HEK293 (cell line): Measurements from ENCODE around the gene NUDT3.

Experiments
- KLF10 ChIP-seq: fragments of 450-650 bp; IDR thresholded peaks from 2 replicates; pipeline ENCODE4 v1.5.1; 2018; ENCODE audit warnings: missing biosample characterization, mild to moderate bottlenecking, missing genetic modification characterization
- ZNF24 ChIP-seq: fragments of 450-650 bp; formaldehyde crosslinking; IDR thresholded peaks from 2 replicates; pipeline ENCODE4 v1.5.1; 2016; ENCODE audit warnings: missing biosample characterization, missing genetic modification characterization
- ZNF335 ChIP-seq: fragments of 450-650 bp; formaldehyde crosslinking; conservative IDR thresholded peaks from 2 replicates; pipeline ENCODE4 v1.5.1; 2016; ENCODE audit warnings: missing biosample characterization, missing genetic modification characterization
- ZNF658 ChIP-seq: fragments of 450-650 bp; formaldehyde crosslinking; IDR thresholded peaks from 2 replicates; pipeline ENCODE4; 2016; ENCODE audit warnings: missing biosample characterization, missing genetic modification characterization
- TF ChIP-seq, protein P1 (sequence below): fragments of 450-650 bp; formaldehyde crosslinking; IDR thresholded peaks from 2 replicates; pipeline ENCODE4 v1.5.1; 2016; ENCODE audit warnings: missing biosample characterization, missing genetic modification characterization

DNA sequence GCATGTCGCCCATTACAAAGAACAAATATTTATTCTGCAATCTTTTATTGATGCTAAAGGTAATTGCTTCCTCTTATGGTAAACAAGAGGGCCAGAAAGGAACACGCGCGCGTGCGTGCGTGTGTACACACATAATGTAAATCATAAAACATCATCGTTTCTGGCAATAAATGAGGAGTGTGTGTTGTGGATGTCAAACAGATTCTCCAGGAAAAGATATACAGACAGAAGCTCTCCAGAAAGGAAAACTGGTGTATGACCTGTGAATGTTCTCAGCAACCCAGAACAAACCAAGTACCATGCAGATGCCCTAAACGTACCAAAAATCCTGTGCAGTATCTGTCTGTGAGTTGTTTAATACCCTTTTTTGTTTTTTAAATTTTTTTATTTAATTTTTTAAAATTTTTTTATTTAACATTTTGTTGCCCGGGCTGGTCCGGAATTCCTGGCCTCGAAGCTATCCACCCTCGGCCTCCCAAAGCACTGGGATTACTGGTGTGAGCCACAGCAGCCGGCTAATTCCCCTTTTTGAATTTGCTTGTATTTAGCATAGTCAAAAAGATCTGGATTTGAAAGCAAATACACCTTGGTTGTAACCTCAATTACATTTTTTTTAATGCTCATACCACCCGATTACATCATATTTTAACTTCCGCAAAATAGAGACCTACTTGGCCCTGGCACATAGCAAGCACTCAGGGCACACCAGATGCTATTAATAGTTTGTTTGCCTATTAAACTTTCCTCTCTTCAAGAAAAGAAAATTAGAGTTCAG is 909 bp upstream of the NUDT3 start:
- TF ChIP-seq, protein P1, sequence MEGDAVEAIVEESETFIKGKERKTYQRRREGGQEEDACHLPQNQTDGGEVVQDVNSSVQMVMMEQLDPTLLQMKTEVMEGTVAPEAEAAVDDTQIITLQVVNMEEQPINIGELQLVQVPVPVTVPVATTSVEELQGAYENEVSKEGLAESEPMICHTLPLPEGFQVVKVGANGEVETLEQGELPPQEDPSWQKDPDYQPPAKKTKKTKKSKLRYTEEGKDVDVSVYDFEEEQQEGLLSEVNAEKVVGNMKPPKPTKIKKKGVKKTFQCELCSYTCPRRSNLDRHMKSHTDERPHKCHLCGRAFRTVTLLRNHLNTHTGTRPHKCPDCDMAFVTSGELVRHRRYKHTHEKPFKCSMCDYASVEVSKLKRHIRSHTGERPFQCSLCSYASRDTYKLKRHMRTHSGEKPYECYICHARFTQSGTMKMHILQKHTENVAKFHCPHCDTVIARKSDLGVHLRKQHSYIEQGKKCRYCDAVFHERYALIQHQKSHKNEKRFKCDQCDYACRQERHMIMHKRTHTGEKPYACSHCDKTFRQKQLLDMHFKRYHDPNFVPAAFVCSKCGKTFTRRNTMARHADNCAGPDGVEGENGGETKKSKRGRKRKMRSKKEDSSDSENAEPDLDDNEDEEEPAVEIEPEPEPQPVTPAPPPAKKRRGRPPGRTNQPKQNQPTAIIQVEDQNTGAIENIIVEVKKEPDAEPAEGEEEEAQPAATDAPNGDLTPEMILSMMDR (tag by site-specific recombination): no peak
- TF ChIP-seq ZNF658 (tag by site-specific recombination): no peak
- peak; percentile 50 for TF ChIP-seq ZNF335
- TF ChIP-seq KLF10 (tag by site-specific recombination): no peak
- no peak for TF ChIP-seq ZNF24 (tag by site-specific recombination)
